Measurements from ENCODE around the gene SERPING1.
A peak's percentile ranks its signal among the peaks of the same experiment; 100 is the strongest.

The SERPING1 gene

DNA sequence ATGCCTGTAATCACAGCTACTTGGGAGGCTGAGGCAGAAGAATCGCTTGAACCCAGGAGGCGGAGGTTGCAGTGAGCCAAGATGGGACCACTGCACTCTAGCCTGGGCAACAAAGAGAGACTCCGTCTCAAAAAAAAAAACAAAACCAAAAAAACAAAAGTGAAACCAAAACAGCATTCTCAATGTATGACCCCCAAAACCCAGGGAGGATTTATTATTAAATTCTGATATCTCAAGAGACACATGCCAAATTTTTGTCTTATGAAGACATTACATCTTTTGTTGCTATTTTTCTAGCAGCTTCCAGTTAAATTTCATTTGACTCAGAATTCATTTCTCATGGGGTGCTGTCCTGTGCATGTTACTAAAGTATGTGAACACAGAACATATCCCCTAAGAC lies 55.2 kb downstream of the SERPING1 start:
- peaks cover 37% of the 10 kb centered on the region for H3K4me1 Mint-ChIP-seq
- H3K9me3 Mint-ChIP-seq, result no peaks in the 10 kb centered on the region
- H3K4me3 Mint-ChIP-seq, result peak overlapping the region; percentile 23
- DNase-seq (ENCODE audit: low spot score in 2 of 2) (no peak), ATAC-seq (replicated peaks; ENCODE audit: extremely low read depth, poor library complexity, severe bottlenecking) (no peak)
- H3K27me3 Mint-ChIP-seq, result peaks cover 17% of the 10 kb centered on the region
- peak overlapping the region; percentile 52 for H3K27ac Mint-ChIP-seq (ENCODE audit: low read depth)
- H3K36me3 Mint-ChIP-seq (ENCODE audit: insufficient read depth), result peaks cover 18% of the 10 kb centered on the region

DNA sequence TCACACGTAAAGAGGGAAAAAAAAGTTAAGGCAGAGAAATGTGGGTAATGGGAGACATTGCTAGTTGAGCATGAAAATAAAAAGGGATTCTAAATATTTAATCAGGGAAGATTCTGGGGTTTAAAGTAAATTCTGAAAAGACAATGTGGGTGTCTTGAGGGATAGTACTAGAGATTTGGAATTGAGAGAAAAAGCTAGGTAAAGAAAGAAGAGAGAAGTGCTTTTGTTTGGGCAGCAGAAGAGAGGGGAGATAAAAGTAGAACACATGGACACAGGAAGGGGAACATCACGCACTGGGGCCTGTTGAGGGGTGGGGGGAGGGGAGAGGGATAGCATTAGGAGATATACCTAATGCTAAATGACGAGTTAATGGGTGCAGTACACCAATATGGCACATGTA lies 55.7 kb downstream of the SERPING1 start:
- Mint-ChIP-seq H3K36me3 (ENCODE audit: insufficient read depth) (peaks cover 23% of the 10 kb centered on the region), H3K27me3 (peaks cover 12% of the 10 kb centered on the region), H3K4me1 (peaks cover 42% of the 10 kb centered on the region), H3K27ac (ENCODE audit: low read depth) (peak overlapping the region; percentile 52), H3K9me3 (no peaks in the 10 kb centered on the region), H3K4me3 (no peak overlapping the region)
- ATAC-seq (replicated peaks; ENCODE audit: extremely low read depth, poor library complexity, severe bottlenecking) (no peak), DNase-seq (ENCODE audit: low spot score in 2 of 2) (no peak)

DNA sequence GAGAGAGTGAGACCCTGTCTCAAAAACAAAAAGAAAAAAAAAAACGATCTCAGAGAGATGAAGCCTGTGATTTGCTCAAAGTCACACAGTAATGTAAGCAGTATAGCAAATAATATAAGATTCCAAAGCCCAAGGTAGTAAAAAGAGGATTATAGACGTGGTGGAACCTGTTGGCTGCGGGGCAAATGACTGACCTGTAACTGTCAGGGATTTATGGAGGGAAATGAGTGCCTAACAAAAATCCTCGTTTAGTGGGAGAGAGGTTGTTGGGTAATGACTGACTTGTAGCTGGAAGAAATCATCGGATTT lies 59.4 kb downstream of the SERPING1 start:
- DNase-seq (ENCODE audit: low spot score in 2 of 2) (no peak), ATAC-seq (replicated peaks; ENCODE audit: extremely low read depth, poor library complexity, severe bottlenecking) (no peak)
- peak overlapping the region; percentile 96 for H3K4me3 Mint-ChIP-seq
- H3K27ac Mint-ChIP-seq (ENCODE audit: low read depth), result peak overlapping the region; percentile 93
- no peaks in the 10 kb centered on the region for H3K9me3 Mint-ChIP-seq
- peaks cover 35% of the 10 kb centered on the region for H3K36me3 Mint-ChIP-seq (ENCODE audit: insufficient read depth)
- H3K4me1 Mint-ChIP-seq, result peaks cover 26% of the 10 kb centered on the region
- no peaks in the 10 kb centered on the region for H3K27me3 Mint-ChIP-seq

DNA sequence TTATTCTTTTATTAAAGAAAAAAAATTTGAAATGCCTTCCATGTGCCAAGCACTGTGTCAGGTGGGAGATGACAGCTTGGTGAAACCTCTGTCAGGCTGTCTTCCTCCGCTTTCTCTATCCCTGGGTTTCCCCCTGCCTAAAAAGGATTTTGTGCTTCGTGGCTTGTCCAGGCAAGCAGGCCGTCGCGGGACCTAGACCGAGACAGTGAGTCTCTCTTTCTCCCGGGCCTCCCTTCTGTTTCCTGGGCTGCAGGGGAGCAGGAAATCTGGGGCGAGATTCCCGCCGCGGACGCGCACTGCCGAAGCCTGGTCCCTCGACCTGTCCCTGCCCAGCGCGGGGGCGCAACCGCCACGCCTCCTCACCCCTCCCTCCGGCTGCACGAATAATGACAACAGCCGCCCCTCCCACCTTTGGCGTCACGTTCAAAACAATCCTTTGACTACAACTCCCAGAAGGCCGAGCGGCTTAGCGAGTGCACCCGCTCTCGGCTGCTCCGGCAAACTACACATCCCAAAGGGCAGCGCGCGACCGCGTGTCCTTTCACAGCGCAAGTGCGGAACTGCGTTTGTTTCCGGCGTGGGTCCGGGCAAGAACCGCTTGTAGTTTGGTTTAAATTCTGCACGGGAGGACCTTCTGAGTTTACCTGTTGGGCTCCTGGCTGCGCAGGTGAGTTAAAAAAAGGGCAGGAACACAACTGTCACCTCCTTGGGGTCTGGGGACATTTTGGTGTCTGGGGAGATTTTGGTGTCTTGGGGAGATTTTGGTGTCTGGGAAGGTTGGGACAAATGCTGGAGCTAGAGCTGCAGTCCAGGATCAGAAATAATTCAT lies 59.9 kb downstream of the SERPING1 start, which contains the start of gene CLP1:
TSS of gene CLP1 (plus strand) at position 569 of the 829 bp plus-strand sequence. CDS start 1,715 bp downstream, outside the sequence.
- no peaks in the 10 kb centered on the region for H3K27me3 Mint-ChIP-seq
- peaks cover 26% of the 10 kb centered on the region for H3K4me1 Mint-ChIP-seq
- ATAC-seq (replicated peaks; ENCODE audit: extremely low read depth, poor library complexity, severe bottlenecking), result peak; percentile 98
- H3K9me3 Mint-ChIP-seq, result no peaks in the 10 kb centered on the region
- H3K27ac Mint-ChIP-seq (ENCODE audit: low read depth), result peak within 1 kb of the TSS; percentile 93
- peak within 1 kb of the TSS; percentile 96 for H3K4me3 Mint-ChIP-seq
- peak; percentile 96 to 97 for DNase-seq (ENCODE audit: low spot score in 2 of 2)
- peaks cover 36% of the 10 kb centered on the region for H3K36me3 Mint-ChIP-seq (ENCODE audit: insufficient read depth)

DNA sequence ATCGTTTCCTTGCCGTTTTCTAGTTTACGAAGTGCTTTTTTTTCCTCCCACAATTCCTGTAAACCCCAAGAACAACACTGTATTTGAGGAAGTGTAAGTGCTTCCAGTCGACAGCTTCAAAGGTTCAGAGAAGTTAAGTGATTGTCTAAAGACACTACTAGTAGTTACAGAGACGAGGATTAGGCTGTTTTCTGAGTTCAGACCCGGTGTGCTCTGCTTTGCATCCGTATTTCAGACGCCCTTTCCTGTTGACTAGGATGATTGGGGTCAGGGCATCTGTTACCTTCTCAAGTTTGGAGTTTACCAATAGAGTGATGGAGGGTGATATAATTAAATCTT lies 60.5 kb downstream of the SERPING1 start:
- Mint-ChIP-seq H3K27ac (ENCODE audit: low read depth) (peak overlapping the region; percentile 93), H3K36me3 (ENCODE audit: insufficient read depth) (peaks cover 36% of the 10 kb centered on the region), H3K27me3 (no peaks in the 10 kb centered on the region), H3K4me3 (peak overlapping the region; percentile 96), H3K9me3 (no peaks in the 10 kb centered on the region), H3K4me1 (peaks cover 24% of the 10 kb centered on the region)
- no peak for DNase-seq (ENCODE audit: low spot score in 2 of 2)
- peak; percentile 41 for ATAC-seq (replicated peaks; ENCODE audit: extremely low read depth, poor library complexity, severe bottlenecking)

DNA sequence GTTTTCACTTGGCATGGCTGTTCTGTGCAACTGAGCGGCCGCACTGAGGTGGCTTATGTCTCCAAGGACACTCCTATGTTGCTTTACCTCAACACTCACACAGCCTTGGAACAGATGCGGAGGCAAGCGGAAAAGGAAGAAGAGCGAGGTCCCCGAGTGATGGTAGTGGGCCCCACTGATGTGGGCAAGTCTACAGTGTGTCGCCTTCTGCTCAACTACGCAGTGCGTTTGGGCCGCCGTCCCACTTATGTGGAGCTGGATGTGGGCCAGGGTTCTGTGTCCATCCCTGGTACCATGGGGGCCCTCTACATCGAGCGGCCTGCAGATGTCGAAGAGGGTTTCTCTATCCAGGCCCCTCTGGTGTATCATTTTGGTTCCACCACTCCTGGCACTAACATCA lies 62.2 kb downstream of the SERPING1 start:
- H3K36me3 Mint-ChIP-seq (ENCODE audit: insufficient read depth), result peaks cover 35% of the 10 kb centered on the region
- H3K4me1 Mint-ChIP-seq, result peaks cover 19% of the 10 kb centered on the region
- no peak overlapping the region for H3K4me3 Mint-ChIP-seq
- H3K27me3 Mint-ChIP-seq, result no peaks in the 10 kb centered on the region
- no peak for DNase-seq (ENCODE audit: low spot score in 2 of 2)
- H3K9me3 Mint-ChIP-seq, result no peaks in the 10 kb centered on the region
- no peak for ATAC-seq (replicated peaks; ENCODE audit: extremely low read depth, poor library complexity, severe bottlenecking)
- H3K27ac Mint-ChIP-seq (ENCODE audit: low read depth), result no peak overlapping the region

DNA sequence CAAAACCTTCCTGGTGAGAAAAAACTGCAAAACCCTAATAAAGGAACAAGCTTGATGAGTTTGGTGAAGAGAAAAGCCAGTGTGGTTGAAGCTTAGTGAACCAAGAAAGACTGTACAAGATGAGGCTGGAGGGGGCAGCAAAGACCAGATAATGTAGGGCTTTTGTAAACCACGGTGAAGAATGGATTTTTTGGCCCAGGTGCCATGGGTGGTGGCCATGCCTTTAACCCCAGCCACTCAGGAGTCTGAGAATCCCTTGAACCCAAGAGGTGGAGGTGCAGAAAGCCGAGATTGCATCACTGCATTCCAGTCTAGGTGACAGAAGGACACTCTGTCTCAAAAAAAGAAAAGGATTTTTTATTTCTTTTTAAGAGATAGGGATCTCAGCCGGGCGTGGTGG lies 65.4 kb downstream of the SERPING1 start:
- ATAC-seq (replicated peaks; ENCODE audit: extremely low read depth, poor library complexity, severe bottlenecking) (no peak), DNase-seq (ENCODE audit: low spot score in 2 of 2) (no peak)
- Mint-ChIP-seq H3K27me3 (no peaks in the 10 kb centered on the region), H3K36me3 (ENCODE audit: insufficient read depth) (peaks cover 46% of the 10 kb centered on the region), H3K9me3 (no peaks in the 10 kb centered on the region), H3K4me1 (peaks cover 18% of the 10 kb centered on the region), H3K4me3 (no peak overlapping the region), H3K27ac (ENCODE audit: low read depth) (no peak overlapping the region)

DNA sequence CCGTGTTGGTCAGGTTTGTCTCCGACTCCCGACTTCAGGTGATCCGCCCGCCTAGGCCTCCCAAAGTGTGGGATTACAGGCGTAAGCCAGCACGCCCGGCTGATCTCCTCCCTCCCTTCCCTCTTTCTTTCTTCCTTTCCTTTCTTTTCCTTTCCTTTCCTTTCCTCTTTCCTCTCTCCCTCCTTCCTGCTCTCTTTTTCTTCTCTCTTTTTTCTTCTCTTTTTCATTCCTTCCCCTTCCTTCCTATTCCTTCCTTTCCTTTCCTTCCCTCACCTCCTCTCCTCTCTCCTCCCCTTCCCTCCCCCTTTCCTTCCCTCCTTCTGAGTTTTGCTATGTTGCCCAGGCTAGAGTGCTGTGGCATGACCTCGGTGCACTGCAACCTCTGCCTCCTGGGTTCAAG lies 66.5 kb downstream of the SERPING1 start:
- no peak for DNase-seq (ENCODE audit: low spot score in 2 of 2)
- Mint-ChIP-seq H3K4me3 (no peak overlapping the region), H3K27me3 (no peaks in the 10 kb centered on the region), H3K36me3 (ENCODE audit: insufficient read depth) (peaks cover 45% of the 10 kb centered on the region), H3K4me1 (peaks cover 17% of the 10 kb centered on the region), H3K9me3 (no peaks in the 10 kb centered on the region), H3K27ac (ENCODE audit: low read depth) (no peak overlapping the region)
- ATAC-seq (replicated peaks; ENCODE audit: extremely low read depth, poor library complexity, severe bottlenecking), result no peak
